NCI-H345 treated with DMSO at 0.1 percent for 48 hours (cell line): ENCODE results near the gene FOXK2.

ENCODE experiments used
- DNase-seq: peaks from one replicate; lab custom pipeline; 2025; ENCODE audit not compliant: unreplicated experiment; lab: John Stamatoyannopoulos, UW

The FOXK2 gene

DNA sequence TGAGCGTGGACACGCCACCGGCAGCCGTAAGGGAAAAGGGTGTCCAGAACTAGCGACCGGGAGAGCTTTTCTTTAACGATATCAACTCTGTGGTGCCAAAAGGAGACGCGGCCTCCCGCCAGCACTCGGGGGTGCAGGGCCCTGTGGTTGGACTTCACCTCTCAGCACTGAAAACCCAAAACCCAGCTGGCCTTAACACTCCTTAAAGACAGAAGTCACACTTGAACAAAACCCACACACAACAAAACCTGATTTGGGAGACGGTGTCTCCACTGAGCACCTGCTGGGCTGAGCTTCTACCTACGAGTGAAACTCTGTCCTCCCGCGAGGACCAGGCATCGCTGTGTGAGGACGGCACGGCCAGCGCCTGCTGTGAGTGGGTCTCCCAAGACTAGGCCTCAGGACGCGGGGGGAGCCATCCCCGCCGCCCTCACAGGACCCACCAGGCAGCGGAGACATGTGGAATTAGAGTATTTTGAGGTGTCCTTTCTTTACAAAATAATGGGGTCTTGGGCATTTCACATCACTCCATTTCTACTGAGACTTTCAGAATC, 82.0 kb downstream of the FOXK2 start:
- no peak for DNase-seq

GRCh38 chr17:82602487-82602886, 83.0 kb downstream of the FOXK2 start:
- DNase-seq: no peak

GRCh38 chr17:82602986-82603710, 83.6 kb downstream of the FOXK2 start:
- no peak for DNase-seq

- no peak for DNase-seq
Measured at GRCh38 chr17:82603981-82604448, 84.5 kb downstream of the FOXK2 start.

- no peak for DNase-seq
Measured at GRCh38 chr17:82604532-82604931, 85.0 kb downstream of the FOXK2 start.

GRCh38 chr17:82605939-82606600, 86.5 kb downstream of the FOXK2 start:
- DNase-seq: no peak

- DNase-seq: no peak
Measured at GRCh38 chr17:82608816-82609215, 89.3 kb downstream of the FOXK2 start.

GRCh38 chr17:82609655-82610054, 90.1 kb downstream of the FOXK2 start:
- no peak for DNase-seq

DNA sequence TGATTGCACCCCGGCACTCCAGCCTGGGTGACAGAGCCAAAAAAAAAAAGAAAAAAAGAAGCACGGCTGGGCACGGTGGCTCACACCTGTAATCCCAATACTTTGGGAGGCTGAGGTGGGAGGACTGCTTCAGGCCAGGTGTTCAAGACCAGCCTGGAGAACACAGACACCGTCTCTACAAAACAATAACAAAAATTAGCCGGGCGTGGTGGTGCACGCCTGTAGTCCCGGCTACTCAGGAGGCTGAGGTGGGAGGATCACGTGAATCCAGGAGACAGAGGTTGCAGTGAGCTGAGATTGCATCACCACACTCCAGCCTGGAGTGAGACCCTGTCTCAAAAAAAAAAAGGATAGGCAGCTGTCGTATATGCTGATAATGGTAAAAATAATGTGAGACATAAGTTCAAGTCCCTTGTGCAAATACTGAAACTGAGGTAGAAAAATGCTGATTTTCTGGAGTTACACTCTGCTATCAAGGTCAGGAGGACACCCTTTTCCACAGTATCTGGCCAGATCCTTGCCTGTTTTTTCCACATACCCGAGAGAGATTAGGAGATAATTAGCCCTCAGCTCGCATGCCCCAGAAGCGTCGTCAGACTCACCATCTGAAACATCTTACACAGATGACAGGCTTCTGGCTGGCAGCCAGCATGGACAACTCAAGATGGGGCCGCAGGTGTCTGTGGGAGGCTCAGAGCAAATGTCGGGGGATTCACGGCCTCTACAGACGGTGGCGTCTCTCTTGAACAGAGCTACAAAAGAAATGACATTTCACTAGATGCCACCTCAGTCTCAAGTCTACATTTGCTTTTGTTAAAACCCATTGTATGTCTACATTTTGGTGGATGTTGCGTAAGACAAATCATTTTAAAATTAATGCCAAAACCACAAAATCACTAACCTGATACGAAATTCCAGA, 91.9 kb downstream of the FOXK2 start:
- no peak for DNase-seq

- peak; percentile 50 for DNase-seq
Measured at GRCh38 chr17:82613283-82614094, 94.0 kb downstream of the FOXK2 start.

- no peak for DNase-seq
Measured at GRCh38 chr17:82614095-82614631, 94.6 kb downstream of the FOXK2 start.

DNA sequence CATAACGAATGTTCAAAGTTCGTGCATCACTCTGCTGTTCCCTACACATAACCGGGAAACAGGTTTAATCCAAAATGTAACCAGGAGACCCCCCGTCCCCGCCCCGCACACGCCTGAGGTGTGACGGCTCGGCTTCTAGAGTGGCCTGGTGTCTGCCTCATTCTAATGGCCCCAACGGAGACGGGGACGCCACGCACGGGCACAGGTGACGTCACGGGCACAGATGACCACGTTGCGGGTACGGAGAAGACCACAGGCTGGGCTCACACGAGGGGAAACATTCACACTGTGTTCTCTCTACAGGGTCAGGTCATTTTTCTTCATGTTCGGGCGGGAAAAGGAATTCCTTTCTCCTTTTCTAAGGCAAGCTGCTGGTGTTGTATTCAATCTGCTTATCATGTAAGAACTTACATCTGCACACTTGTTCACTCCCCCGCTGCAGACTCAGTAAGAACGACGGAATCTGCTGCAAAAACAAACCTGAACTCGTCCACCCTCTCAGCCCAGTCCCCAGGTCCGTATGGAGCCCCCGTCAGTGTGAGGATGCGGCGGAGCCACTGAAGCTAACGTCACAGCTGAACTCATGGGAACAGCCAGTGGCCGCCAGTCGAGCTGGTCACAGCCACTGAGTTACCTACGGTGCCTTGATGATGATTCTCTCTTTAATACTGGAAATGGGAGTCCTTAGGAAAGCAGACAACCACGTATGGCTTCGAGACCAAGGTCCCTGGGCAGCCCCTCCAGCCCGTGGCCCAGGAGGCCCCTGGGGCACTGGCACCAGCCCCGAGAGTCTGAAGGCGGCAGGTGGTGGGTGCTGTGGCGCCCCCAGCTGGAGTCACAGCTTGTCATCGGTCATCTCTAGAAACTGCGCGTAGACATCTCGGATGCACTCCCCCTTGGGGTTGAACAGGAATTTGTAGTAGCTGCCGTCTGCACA, 95.8 kb downstream of the FOXK2 start:
- no peak for DNase-seq

DNA sequence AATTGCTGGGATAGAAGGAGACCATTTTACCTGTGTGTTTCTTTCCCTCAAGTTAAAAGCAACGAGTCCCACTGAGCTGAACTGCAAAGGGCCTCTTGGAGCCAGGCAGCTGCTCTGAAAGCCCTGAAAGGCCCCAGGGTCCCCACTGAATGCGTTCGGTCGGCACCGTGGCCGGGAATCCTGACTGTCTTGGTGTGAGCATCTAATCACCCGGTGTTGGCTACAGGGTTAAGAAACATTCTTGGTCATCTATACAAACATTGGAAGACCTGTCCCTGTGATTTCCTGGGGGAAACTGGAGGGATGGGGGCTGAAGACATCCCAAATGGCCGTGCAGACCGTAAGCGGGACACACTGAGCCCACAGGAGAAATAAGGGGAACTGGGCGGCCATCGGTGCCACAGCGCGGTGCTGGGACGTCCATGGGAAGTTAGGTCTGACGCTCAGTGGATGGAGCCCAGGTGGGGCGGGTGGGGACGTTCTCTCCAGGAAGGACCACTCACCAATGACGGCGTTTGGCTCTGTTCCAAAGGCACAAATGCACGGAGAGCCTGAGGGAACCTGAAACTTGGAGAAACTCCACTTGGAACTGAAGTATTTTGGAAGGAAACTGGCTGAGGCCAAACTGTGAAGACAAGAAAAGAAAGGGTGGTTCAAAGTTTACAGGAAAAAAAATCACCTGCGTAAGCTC, 96.6 kb downstream of the FOXK2 start:
- no peak for DNase-seq

- DNase-seq: no peak
Measured at GRCh38 chr17:82619211-82619610, 99.7 kb downstream of the FOXK2 start.

DNA sequence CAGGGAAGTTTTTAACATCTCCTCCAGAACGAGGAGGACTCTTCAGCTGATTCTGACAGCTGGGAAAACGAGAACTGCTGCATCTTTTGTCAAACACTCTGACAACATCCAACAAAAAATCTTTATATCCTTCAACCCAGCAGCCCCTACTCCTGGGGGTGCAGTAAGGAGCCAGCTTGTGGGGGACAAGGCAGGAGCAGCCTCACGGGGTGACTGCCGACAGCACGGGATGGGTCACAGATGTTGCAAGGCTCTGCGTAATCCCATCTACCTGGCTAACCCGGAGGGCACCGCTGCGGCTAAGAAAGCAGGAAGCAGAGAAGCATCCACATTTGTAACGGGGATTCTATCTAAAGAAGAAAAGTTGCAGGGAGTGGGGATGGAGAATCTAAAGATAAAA, 100.1 kb downstream of the FOXK2 start:
- DNase-seq: no peak

DNA sequence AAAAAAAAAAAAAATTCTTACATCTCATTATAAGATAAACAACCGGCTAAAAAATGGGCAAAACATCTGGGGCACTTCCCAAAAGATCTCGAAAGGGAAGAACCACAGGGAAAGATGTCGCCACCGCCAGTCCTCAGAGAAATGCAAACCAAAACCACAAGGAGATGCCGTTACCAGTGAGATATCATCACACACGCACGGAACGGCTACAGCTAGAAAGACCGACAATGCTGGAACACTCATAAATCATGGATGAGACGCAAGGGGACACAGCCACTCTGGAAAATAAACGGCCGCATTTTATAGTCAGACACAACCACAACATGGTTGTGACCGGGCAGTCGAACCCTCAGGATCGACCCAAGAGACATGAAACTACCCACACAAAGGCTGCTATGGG, 104.2 kb downstream of the FOXK2 start:
- no peak for DNase-seq

- no peak for DNase-seq
Measured at GRCh38 chr17:82627405-82627804, 107.9 kb downstream of the FOXK2 start.

- DNase-seq: no peak
Measured at GRCh38 chr17:82629748-82630147, 110.2 kb downstream of the FOXK2 start.
